Measurements from ENCODE around the gene TYMP. TPM values are rescaled to one million over a fixed set of nuclear protein-coding genes. Genes with fewer than 3 reads are reported as not detected.

TYMP gene
- total RNA-seq, 1 donor from 2014 or later, result 151 TPM

- no peak within 1 kb of the TSS for H3K4me3 ChIP-seq
- ATAC-seq, result no peak
- H3K4me1 ChIP-seq, result peaks cover 12% of the 10 kb centered on the region
- no peak within 1 kb of the TSS for H3K27ac ChIP-seq
- no peak for TF ChIP-seq CTCF (IDR thresholded peaks at IDR 0.05)
- DNase-seq, result no peak
- H3K36me3 ChIP-seq, result no peaks in the 10 kb centered on the region
- no peaks in the 10 kb centered on the region for H3K9me3 ChIP-seq
- peaks cover 40% of the 10 kb centered on the region for H3K27me3 ChIP-seq (ENCODE audit: low read depth)
- intact Hi-C loops (cut with DNase I), result no loop called here
Measured at GRCh38 chr22:50486561-50487289, 43.1 kb downstream of the TYMP start, which contains the start of gene MIOX. MIOX (plus strand) TSS chr22:50486859; CDS start chr22:50486898, 39 bp downstream.

- Histone ChIP-seq H3K27ac (no peak overlapping the region), H3K9me3 (no peaks in the 10 kb centered on the region), H3K27me3 (ENCODE audit: low read depth) (peaks cover 52% of the 10 kb centered on the region), H3K4me3 (no peak overlapping the region), H3K4me1 (peaks cover 17% of the 10 kb centered on the region), H3K36me3 (no peaks in the 10 kb centered on the region)
- TF ChIP-seq CTCF (IDR thresholded peaks at IDR 0.05), result no peak
- intact Hi-C loops (cut with DNase I), result no loop called here
- peak; percentile 27 to 32 for ATAC-seq
- DNase-seq, result peak; percentile 67
Measured at GRCh38 chr22:50485221-50486131, 44.3 kb downstream of the TYMP start.

GRCh38 chr22:50483977-50484853 is 45.6 kb downstream of the TYMP start:
- Histone ChIP-seq H3K4me1 (peaks cover 17% of the 10 kb centered on the region), H3K27me3 (ENCODE audit: low read depth) (peaks cover 52% of the 10 kb centered on the region), H3K9me3 (no peaks in the 10 kb centered on the region), H3K27ac (no peak overlapping the region), H3K36me3 (no peaks in the 10 kb centered on the region), H3K4me3 (no peak overlapping the region)
- DNase-seq (no peak), ATAC-seq (no peak)
- intact Hi-C loops (cut with DNase I), result no loop called here
- no peak for TF ChIP-seq CTCF (IDR thresholded peaks at IDR 0.05)

- Histone ChIP-seq H3K4me3 (no peak overlapping the region), H3K4me1 (peaks cover 17% of the 10 kb centered on the region), H3K27ac (no peak overlapping the region), H3K9me3 (no peaks in the 10 kb centered on the region), H3K36me3 (no peaks in the 10 kb centered on the region), H3K27me3 (ENCODE audit: low read depth) (peaks cover 59% of the 10 kb centered on the region)
- DNase-seq (no peak), ATAC-seq (no peak)
- TF ChIP-seq CTCF (IDR thresholded peaks at IDR 0.05), result no peak
- intact Hi-C loops (cut with DNase I), result no loop called here
Measured at GRCh38 chr22:50483556-50483955, 46.3 kb downstream of the TYMP start.

GRCh38 chr22:50483106-50483505 is 46.7 kb downstream of the TYMP start:
- H3K27ac ChIP-seq, result no peak overlapping the region
- no peaks in the 10 kb centered on the region for H3K9me3 ChIP-seq
- H3K4me1 ChIP-seq, result peaks cover 17% of the 10 kb centered on the region
- no peak for TF ChIP-seq CTCF (IDR thresholded peaks at IDR 0.05)
- H3K4me3 ChIP-seq, result no peak overlapping the region
- ATAC-seq (no peak), DNase-seq (no peak)
- peaks cover 58% of the 10 kb centered on the region for H3K27me3 ChIP-seq (ENCODE audit: low read depth)
- intact Hi-C loops (cut with DNase I), result no loop called here
- no peaks in the 10 kb centered on the region for H3K36me3 ChIP-seq

Data from lower lobe of right lung (tissue), 2 donors.